ENCODE measurements around the gene NOS3.

NOS3 gene

DNA sequence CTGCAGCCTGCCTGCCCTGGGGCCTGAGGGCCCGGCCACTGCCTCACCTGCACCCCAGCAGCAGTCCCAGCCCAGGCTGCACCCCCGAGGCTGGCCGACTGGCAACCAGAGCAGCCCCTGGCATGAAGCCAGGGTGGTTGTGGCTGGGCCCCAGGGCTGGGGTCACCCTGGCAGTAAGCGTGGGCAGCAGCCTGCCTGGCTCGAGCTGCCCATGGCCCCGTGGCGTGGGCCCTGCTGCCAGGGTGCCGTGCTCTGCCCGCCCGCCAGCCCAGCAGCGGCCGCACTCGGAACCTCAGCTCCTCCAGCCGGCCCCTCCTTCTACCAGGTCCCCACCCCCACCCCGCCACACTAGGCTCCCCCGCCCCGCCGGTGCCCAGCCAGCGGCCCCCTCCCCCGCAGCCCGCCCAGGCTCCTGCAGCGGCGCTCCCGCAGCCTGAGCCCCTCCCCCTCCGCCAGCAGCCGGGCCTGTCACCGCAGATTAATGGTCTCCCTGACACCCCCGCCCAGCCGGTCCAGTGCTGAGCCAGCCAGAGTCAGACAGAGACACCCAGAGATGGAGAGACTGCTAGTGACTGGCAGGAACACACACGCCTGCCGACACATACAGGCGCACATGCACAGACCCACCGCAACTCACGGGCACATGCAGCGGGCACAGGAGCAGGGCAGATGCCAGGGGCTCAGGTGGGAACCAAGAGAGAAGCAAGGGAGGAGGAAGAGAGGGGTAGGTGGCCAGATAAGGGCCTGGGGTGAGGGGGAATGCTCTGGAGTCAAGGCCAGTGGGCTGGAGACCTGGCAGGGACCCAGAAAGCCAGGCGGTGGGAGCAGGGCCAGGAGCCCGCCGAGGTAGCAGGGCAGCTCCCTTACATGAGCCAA lies 35.1 kb upstream of the NOS3 start:
- peak overlapping the region; percentile 95 for H3K27ac ChIP-seq (ENCODE audit: low read depth, low read length)
- H3K4me1 ChIP-seq (ENCODE audit: control insufficient read depth, insufficient read depth, low read length), result peaks cover 32% of the 10 kb centered on the region
- no peaks in the 10 kb centered on the region for H3K27me3 ChIP-seq (ENCODE audit: control insufficient read depth, insufficient read depth, low read length)
- H3K9ac ChIP-seq (ENCODE audit: low read length), result peak overlapping the region; percentile 30
- H3K4me3 ChIP-seq (ENCODE audit: low read length), result peak overlapping the region; percentile 58
- peaks cover 6% of the 10 kb centered on the region for H3K36me3 ChIP-seq (ENCODE audit: control insufficient read depth, insufficient read depth, low read length)

DNA sequence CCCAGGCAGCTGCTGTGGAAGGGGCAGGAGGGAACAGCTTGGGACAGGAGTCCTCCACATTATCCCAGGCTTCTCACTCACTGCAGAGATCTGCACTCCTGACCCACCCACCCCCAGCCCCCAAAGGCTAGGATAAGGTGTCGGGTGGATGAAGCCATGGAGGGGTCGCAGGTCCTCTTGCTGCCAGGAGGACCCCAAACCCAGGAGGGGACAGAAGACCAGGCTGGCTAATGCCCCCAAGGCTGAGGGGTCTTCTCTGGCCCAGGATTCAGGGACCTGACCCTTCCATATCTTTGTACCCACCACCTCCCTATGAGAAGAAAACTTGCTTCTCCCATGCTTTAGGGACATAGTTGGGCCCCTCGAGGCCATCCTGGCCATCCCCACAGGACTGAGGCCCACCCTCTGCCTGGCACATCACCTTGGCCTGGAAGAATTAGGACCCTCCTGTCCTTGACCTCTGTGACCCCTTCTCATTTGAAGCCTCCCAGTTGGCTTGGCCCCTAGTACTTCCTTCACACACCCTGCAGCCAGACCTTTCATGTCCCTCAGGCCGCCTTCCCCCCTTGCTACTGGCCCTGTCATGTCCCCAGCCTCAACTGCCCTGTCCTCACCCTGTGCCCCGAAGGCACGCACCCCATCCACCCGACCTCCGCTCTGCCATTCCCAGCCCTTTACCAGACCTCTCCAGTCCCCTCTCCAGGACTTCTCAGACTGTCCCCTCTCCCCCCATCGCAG lies 34.3 kb upstream of the NOS3 start:
- H3K36me3 ChIP-seq (ENCODE audit: control insufficient read depth, insufficient read depth, low read length), result peaks cover 3% of the 10 kb centered on the region
- peaks cover 40% of the 10 kb centered on the region for H3K4me1 ChIP-seq (ENCODE audit: control insufficient read depth, insufficient read depth, low read length)
- no peak overlapping the region for H3K9ac ChIP-seq (ENCODE audit: low read length)
- H3K27ac ChIP-seq (ENCODE audit: low read depth, low read length), result peak overlapping the region; percentile 80
- no peaks in the 10 kb centered on the region for H3K27me3 ChIP-seq (ENCODE audit: control insufficient read depth, insufficient read depth, low read length)
- no peak overlapping the region for H3K4me3 ChIP-seq (ENCODE audit: low read length)

DNA sequence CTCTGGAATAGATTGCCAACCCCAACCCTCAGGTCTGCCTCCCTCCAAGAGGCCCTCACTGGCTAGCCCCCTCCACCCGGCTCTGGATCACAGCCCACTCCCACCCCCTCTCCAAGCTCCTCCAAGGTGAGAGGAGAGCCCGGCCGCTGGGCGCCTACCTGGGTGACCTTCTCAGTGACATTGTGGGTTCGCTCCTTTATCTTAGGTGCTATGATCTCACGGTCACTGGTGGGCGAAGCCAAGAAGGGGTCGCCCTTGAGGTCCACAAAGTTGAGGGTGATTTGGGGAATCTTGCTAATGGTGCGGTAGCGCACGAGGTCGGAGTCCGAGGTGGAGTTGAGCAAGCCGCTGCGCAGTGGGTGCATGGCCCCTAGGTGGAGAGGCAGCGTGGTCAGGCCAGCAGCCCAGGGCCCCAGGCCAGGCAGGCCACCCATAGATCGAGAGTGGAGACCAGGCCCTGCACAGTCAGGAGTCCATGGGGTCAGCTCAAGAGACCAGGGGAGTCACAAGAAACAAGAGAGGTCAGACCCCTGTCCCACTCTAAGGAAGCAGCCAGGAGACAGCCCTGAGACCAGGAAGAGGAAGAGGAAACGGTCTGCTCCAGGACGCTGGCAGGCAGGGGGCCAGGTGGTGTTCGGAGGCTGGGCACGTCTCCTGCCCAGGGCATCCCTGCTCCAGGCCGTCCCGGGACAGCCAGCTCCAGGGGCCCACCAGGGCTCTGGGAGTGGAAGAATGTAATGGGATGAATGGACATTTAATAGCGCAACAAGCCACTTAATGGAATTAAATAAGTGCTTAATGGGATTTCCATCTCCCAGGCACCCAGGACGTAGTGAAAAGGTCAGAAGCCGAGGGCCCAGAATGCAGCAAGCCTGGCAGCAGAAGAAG lies 33.4 kb upstream of the NOS3 start:
- peak overlapping the region; percentile 80 for H3K27ac ChIP-seq (ENCODE audit: low read depth, low read length)

DNA sequence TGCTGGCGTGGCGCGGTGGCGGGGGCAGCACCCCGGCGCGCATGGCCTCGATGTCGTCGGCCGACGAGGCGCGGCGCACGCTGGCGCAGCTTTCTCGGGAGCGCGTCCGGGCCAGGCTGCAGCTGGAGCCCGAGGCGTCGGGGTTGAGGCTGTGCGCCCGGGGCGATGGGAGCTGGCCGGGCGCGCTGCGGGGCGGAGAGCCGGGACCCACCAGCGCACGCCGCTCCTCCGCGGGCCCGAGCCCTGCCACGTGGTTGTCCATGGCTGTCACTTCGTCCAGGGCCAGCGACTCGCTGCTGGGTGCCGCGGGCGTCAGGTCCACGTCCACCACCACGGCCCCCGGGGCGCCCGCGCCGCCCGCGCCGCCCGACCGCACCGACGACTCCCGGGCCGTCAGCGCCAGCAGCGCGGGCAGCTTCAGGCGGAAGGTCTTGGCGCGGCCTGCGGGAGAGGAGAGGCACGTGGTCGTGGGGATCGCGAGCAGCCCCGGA lies 32.7 kb upstream of the NOS3 start:
- Histone ChIP-seq H3K4me1 (ENCODE audit: control insufficient read depth, insufficient read depth, low read length) (peaks cover 50% of the 10 kb centered on the region), H3K36me3 (ENCODE audit: control insufficient read depth, insufficient read depth, low read length) (no peaks in the 10 kb centered on the region), H3K4me3 (ENCODE audit: low read length) (no peak overlapping the region), H3K27me3 (ENCODE audit: control insufficient read depth, insufficient read depth, low read length) (peaks cover 2% of the 10 kb centered on the region), H3K9ac (ENCODE audit: low read length) (no peak overlapping the region), H3K27ac (ENCODE audit: low read depth, low read length) (peak overlapping the region; percentile 80)

More for the DNA sequence above, 33.4 kb upstream of the NOS3 start:
- H3K9ac ChIP-seq (ENCODE audit: low read length), result no peak overlapping the region
- no peaks in the 10 kb centered on the region for H3K27me3 ChIP-seq (ENCODE audit: control insufficient read depth, insufficient read depth, low read length)
- no peak overlapping the region for H3K4me3 ChIP-seq (ENCODE audit: low read length)
- peaks cover 48% of the 10 kb centered on the region for H3K4me1 ChIP-seq (ENCODE audit: control insufficient read depth, insufficient read depth, low read length)
- H3K36me3 ChIP-seq (ENCODE audit: control insufficient read depth, insufficient read depth, low read length), result no peaks in the 10 kb centered on the region

DNA sequence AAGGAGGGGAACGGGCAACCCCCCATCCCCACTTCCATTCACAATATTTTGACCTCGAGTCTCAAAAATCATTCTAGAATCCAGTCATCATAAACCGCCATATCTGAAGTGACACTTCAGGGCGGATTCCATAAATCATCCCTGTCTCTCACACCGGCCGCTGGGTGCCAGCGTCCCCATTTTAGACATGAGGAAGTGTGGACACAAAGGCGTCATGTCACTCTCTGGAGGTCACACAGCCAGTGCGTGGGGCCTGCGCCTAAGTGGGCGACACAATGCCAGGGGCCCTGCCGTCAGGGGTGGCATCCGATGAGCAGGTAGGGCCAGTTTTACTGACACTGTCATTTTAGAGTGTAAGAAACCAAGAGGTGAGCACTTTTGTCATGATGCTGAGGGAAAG lies 32.2 kb upstream of the NOS3 start:
- Histone ChIP-seq H3K4me3 (ENCODE audit: low read length) (no peak overlapping the region), H3K27me3 (ENCODE audit: control insufficient read depth, insufficient read depth, low read length) (peaks cover 2% of the 10 kb centered on the region), H3K36me3 (ENCODE audit: control insufficient read depth, insufficient read depth, low read length) (no peaks in the 10 kb centered on the region), H3K27ac (ENCODE audit: low read depth, low read length) (no peak overlapping the region), H3K9ac (ENCODE audit: low read length) (no peak overlapping the region), H3K4me1 (ENCODE audit: control insufficient read depth, insufficient read depth, low read length) (peaks cover 48% of the 10 kb centered on the region)

DNA sequence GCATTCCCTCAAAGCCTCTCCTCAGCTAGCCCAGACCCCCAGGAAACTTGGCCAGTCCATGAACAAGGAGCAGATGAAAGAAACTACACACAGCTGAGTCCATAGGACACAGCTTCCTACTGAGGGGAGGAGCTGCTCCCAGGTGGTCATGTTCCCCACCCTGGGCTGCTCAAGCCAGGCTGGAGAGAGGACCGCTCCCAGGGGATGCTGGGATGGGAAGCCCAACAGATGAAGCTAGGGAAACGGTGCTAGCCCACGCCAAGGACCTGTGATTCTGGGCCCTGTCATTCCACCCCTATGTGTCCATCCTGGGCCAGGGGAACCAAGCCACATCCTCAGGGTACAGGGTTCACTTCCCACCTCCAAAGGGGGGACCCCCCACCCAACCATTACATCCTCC lies 31.7 kb upstream of the NOS3 start:
- Histone ChIP-seq H3K9ac (ENCODE audit: low read length) (no peak overlapping the region), H3K27ac (ENCODE audit: low read depth, low read length) (no peak overlapping the region), H3K4me1 (ENCODE audit: control insufficient read depth, insufficient read depth, low read length) (peaks cover 48% of the 10 kb centered on the region), H3K4me3 (ENCODE audit: low read length) (no peak overlapping the region), H3K36me3 (ENCODE audit: control insufficient read depth, insufficient read depth, low read length) (no peaks in the 10 kb centered on the region), H3K27me3 (ENCODE audit: control insufficient read depth, insufficient read depth, low read length) (peaks cover 2% of the 10 kb centered on the region)

DNA sequence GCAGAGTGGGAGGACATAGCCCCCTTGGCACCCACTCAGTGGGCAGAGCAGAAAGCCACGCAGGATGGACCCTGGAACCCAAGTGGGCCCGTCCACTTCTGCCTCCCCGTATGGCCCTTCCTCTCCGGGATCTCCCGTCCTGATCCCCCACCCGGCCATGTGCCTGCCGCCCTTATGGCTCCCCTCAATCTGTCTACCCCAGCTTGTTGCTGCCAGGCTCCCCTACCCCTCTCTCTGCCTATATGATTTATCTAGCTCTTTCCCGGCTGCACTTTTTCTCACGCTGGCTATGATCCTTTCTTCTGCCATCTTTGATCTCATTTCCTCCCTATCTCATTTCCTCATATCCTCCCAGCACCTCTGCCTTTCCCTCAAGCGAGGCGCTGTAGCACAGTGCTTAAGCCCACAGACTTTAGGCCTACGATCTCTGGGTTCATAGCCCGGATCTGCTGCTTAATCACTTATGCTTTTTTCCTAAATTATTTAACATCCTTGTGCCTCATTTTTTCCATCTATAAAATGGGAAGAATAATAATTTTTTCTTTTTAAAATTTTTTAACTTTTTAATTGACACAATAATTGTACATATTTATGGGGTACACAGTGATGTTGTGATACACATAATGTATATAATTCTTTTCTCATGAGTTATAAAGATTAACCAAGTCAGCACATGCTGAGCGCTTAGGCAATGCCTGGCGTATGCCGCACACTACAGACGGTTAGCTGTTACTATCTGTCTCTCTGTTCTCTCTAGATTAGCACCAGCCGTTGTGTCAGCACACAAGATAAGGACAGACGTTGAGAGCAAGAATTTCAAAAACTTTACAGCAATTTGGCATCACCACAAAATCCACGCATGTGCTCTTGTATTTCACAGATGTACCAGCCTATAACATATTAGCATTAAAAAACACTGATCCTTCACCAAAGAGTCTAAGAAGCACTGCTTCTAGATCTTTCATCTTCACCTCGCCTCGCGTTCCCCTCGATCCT lies 30.8 kb upstream of the NOS3 start:
- Histone ChIP-seq H3K9ac (ENCODE audit: low read length) (no peak overlapping the region), H3K27me3 (ENCODE audit: control insufficient read depth, insufficient read depth, low read length) (peaks cover 2% of the 10 kb centered on the region), H3K4me1 (ENCODE audit: control insufficient read depth, insufficient read depth, low read length) (peaks cover 52% of the 10 kb centered on the region), H3K27ac (ENCODE audit: low read depth, low read length) (no peak overlapping the region), H3K4me3 (ENCODE audit: low read length) (no peak overlapping the region), H3K36me3 (ENCODE audit: control insufficient read depth, insufficient read depth, low read length) (no peaks in the 10 kb centered on the region)

DNA sequence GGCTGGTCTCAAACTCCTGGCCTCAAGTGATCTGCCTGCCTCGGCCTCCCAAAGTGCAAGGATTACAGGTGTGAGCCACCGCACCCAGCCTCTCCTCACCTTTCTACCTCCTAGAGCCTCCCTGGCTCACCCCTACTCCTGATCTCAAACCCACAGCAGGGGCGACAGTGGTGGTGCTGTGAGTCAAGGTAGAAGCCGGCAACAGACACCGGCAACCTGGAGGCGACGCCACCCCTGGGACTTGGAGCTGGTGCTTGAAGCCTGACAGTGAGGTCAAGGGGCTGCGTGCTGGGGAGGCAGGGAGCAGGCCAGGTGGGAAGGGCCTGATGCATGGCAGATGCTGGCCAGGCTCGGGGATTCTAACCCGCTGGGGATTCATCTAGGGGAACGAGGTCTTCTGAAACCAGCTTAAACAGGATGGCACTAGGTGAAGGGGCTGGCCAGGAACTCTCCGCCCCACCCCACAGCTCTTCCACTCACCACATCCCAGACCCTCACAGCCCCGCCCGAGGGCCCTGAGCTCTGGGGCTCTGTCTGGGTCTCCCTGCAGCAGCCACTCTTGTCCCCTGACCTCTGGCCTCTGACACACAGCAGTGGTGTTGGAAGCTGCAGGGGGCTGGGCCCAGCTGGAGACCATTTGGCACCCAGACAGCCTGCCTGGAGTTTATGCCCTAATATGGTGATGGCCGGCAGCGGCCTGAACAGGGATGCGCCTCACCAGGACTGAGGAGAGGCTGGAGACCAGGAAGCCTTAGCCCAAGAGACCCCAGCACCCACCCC lies 29.1 kb upstream of the NOS3 start:
- H3K36me3 ChIP-seq (ENCODE audit: control insufficient read depth, insufficient read depth, low read length), result no peaks in the 10 kb centered on the region
- peaks cover 2% of the 10 kb centered on the region for H3K27me3 ChIP-seq (ENCODE audit: control insufficient read depth, insufficient read depth, low read length)
- H3K4me1 ChIP-seq (ENCODE audit: control insufficient read depth, insufficient read depth, low read length), result peaks cover 57% of the 10 kb centered on the region
- H3K27ac ChIP-seq (ENCODE audit: low read depth, low read length), result peak overlapping the region; percentile 91
- no peak overlapping the region for H3K9ac ChIP-seq (ENCODE audit: low read length)
- no peak overlapping the region for H3K4me3 ChIP-seq (ENCODE audit: low read length)

DNA sequence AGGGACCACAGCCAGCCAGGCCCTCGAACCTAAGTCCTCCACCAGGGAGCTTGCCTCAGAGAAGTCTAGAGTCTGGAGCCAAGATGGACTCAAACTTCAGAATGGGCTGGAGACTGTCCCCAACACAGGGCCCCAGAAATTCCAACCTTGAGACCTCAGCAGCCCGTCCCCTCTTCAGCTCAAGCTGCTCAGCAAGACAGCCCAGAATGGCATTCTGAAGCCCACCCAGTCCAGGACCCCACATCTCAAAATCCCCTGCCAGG lies 28.6 kb upstream of the NOS3 start:
- Histone ChIP-seq H3K4me1 (ENCODE audit: control insufficient read depth, insufficient read depth, low read length) (peaks cover 56% of the 10 kb centered on the region), H3K9ac (ENCODE audit: low read length) (no peak overlapping the region), H3K36me3 (ENCODE audit: control insufficient read depth, insufficient read depth, low read length) (no peaks in the 10 kb centered on the region), H3K4me3 (ENCODE audit: low read length) (no peak overlapping the region), H3K27ac (ENCODE audit: low read depth, low read length) (peak overlapping the region; percentile 91), H3K27me3 (ENCODE audit: control insufficient read depth, insufficient read depth, low read length) (peaks cover 2% of the 10 kb centered on the region)

DNA sequence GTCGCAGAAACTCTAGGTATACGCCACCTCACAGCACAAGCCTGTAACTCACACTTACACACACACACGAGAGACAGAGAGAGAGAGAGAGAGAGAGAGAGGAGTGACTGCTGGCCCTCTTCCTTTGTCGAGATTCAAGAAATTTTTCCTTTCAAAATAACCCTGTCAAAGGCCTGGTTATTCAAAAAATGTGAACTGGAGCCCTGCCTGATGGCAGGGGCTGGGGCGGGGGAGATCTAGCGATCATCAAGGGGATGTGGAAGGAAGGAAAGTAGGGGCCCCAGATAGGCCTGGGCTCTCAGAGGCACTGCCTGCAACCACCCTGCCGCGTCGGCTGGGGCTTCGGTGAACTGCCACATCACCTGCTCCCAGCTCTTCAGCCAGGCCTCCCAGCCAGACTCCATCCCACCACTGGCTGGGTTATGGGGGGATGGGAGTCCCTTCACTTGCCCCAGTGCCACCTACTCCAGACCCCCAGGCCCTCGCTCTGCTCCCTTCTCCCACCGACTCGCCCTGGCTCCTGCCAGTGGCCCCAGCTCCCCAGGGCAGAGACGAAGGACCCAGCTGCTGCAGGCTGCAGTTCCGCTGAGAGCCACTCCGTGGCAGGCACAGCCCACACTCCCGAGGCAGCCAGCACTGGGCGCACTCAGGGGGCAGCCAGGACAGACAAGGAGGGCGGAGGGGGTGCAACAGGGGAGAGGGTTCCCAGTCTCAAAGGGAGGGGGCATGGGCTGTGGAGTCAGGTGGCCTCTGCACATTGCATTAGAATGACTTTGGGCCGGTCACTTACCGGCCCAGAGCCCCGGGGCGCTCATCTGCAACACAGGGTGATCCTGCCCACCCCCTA lies 28.0 kb upstream of the NOS3 start:
- Histone ChIP-seq H3K9ac (ENCODE audit: low read length) (no peak overlapping the region), H3K27ac (ENCODE audit: low read depth, low read length) (peak overlapping the region; percentile 91), H3K36me3 (ENCODE audit: control insufficient read depth, insufficient read depth, low read length) (no peaks in the 10 kb centered on the region)

More for the DNA sequence above, 28.0 kb upstream of the NOS3 start:
- Histone ChIP-seq H3K4me3 (ENCODE audit: low read length) (no peak overlapping the region), H3K27me3 (ENCODE audit: control insufficient read depth, insufficient read depth, low read length) (peaks cover 2% of the 10 kb centered on the region), H3K4me1 (ENCODE audit: control insufficient read depth, insufficient read depth, low read length) (peaks cover 62% of the 10 kb centered on the region)

Measured in rectal smooth muscle tissue (tissue), 1 donor.